Measurements from ENCODE around the gene TMEM74B. TPM values are rescaled to one million over a fixed set of nuclear protein-coding genes. Genes with fewer than 3 reads are reported as not detected.

TMEM74B gene
- total RNA-seq, 1 donor from 2014 or later: 0.85 TPM

GRCh38 chr20:1188347-1188746 is 3.6 kb upstream of the TMEM74B start:
- Mint-ChIP-seq H3K4me3 (no peak overlapping the region), H3K4me1 (peaks cover 10% of the 10 kb centered on the region), H3K27me3 (ENCODE audit: low read depth) (peaks cover 56% of the 10 kb centered on the region), H3K27ac (no peak overlapping the region), H3K36me3 (no peaks in the 10 kb centered on the region), H3K9me3 (no peaks in the 10 kb centered on the region)
- no peak for TF ChIP-seq CTCF (IDR thresholded peaks at IDR 0.05; ENCODE audit: unreplicated experiment)
- DNase-seq (ENCODE audit: low spot score in 2 of 2, unreplicated experiment in 2 of 2): no peak

GRCh38 chr20:1187605-1188171 is 2.9 kb upstream of the TMEM74B start:
- H3K36me3 Mint-ChIP-seq: no peaks in the 10 kb centered on the region
- no peak overlapping the region for H3K27ac Mint-ChIP-seq
- H3K9me3 Mint-ChIP-seq: no peaks in the 10 kb centered on the region
- H3K4me1 Mint-ChIP-seq: peaks cover 10% of the 10 kb centered on the region
- DNase-seq (ENCODE audit: low spot score in 2 of 2, unreplicated experiment in 2 of 2): no peak
- no peak overlapping the region for H3K4me3 Mint-ChIP-seq
- H3K27me3 Mint-ChIP-seq (ENCODE audit: low read depth): peaks cover 59% of the 10 kb centered on the region
- no peak for TF ChIP-seq CTCF (IDR thresholded peaks at IDR 0.05; ENCODE audit: unreplicated experiment)

GRCh38 chr20:1186367-1186991 is 1.7 kb upstream of the TMEM74B start:
- Mint-ChIP-seq H3K27me3 (ENCODE audit: low read depth) (peaks cover 64% of the 10 kb centered on the region), H3K4me3 (peak overlapping the region; percentile 64), H3K27ac (no peak overlapping the region), H3K36me3 (no peaks in the 10 kb centered on the region), H3K4me1 (peaks cover 10% of the 10 kb centered on the region), H3K9me3 (no peaks in the 10 kb centered on the region)
- no peak for DNase-seq (ENCODE audit: low spot score in 2 of 2, unreplicated experiment in 2 of 2)
- TF ChIP-seq CTCF (IDR thresholded peaks at IDR 0.05; ENCODE audit: unreplicated experiment): no peak

GRCh38 chr20:1185790-1186334 is 1.1 kb upstream of the TMEM74B start:
- Mint-ChIP-seq H3K4me3 (peak overlapping the region; percentile 64), H3K27ac (no peak overlapping the region), H3K27me3 (ENCODE audit: low read depth) (peaks cover 62% of the 10 kb centered on the region), H3K9me3 (no peaks in the 10 kb centered on the region), H3K4me1 (peaks cover 10% of the 10 kb centered on the region), H3K36me3 (no peaks in the 10 kb centered on the region)
- peak; percentile 34 for TF ChIP-seq CTCF (IDR thresholded peaks at IDR 0.05; ENCODE audit: unreplicated experiment)
- DNase-seq (ENCODE audit: low spot score in 2 of 2, unreplicated experiment in 2 of 2): peak in 1 of 2 experiments; percentile 47

GRCh38 chr20:1185316-1185741 is 548 bp upstream of the TMEM74B start:
- H3K27ac Mint-ChIP-seq: no peak overlapping the region
- H3K9me3 Mint-ChIP-seq: no peaks in the 10 kb centered on the region
- H3K4me1 Mint-ChIP-seq: peaks cover 10% of the 10 kb centered on the region
- no peak for DNase-seq (ENCODE audit: low spot score in 2 of 2, unreplicated experiment in 2 of 2)
- no peak overlapping the region for H3K4me3 Mint-ChIP-seq
- H3K27me3 Mint-ChIP-seq (ENCODE audit: low read depth): peaks cover 57% of the 10 kb centered on the region
- H3K36me3 Mint-ChIP-seq: no peaks in the 10 kb centered on the region
- no peak for TF ChIP-seq CTCF (IDR thresholded peaks at IDR 0.05; ENCODE audit: unreplicated experiment)
